LHCN-M2 (cell line): ENCODE measurements around the gene UGCG. TPM values are rescaled to one million over a fixed set of nuclear protein-coding genes. Genes with fewer than 3 reads are reported as not detected.
"Not testable (repeated sequence)": the region's sequence is repeated elsewhere in the genome, so short reads cannot be mapped to it uniquely, and the experiment has no call there.

Experiments
- DNase-seq: peaks from one replicate; pipeline ENCODE4 v3.0.0-alpha.2; 2012; ENCODE audit warnings: low read depth
- polyA plus RNA-seq: library from polyadenylated mRNA; unstranded; fragments of >200 nt; gene quantifications from one replicate; pipeline ENCODE4 v1.2.1, GENCODE V29; 2012; ENCODE audit warnings: missing spikeins
- total RNA-seq: library from RNA; depleted of rRNA; stranded (reverse); fragments of >200 nt; gene quantifications from 2 replicates; pipeline ENCODE4 v1.2.3, GENCODE V29; 2014; rRNA removed

UGCG gene
- total RNA-seq = 161 and 172 TPM in 2 replicates
- 66.9 TPM for polyA plus RNA-seq

GRCh38 chr9:111895996-111896941 lies at the start of gene UGCG:
UGCG (plus strand) TSS chr9:111896814; CDS start chr9:111897216, 402 bp downstream.
- peak; percentile 92 for DNase-seq

- DNase-seq = peak; percentile 44
These were observed 45.1 kb upstream of the UGCG start for GRCh38 chr9:111851553-111851952.

GRCh38 chr9:111852291-111852690 lies 44.3 kb upstream of the UGCG start:
- DNase-seq = no peak

- DNase-seq = no peak
These were observed 43.2 kb upstream of the UGCG start for GRCh38 chr9:111853450-111853827.

GRCh38 chr9:111854799-111855198 lies 41.8 kb upstream of the UGCG start:
- no peak for DNase-seq

- peak; percentile 64 for DNase-seq
These were observed 38.9 kb upstream of the UGCG start for GRCh38 chr9:111857555-111858211.

GRCh38 chr9:111860443-111860842 lies 36.2 kb upstream of the UGCG start:
- DNase-seq = no peak

- no peak for DNase-seq
These were observed 33.0 kb upstream of the UGCG start for GRCh38 chr9:111863636-111864035.

- peak; percentile 69 for DNase-seq
These were observed 29.6 kb upstream of the UGCG start for GRCh38 chr9:111866976-111867375.

- DNase-seq = no peak
These were observed 28.1 kb upstream of the UGCG start for GRCh38 chr9:111868475-111868874.

GRCh38 chr9:111870774-111871498 lies 25.7 kb upstream of the UGCG start:
- no peak for DNase-seq

- DNase-seq = no peak
These were observed 25.1 kb upstream of the UGCG start for GRCh38 chr9:111871499-111871855.

- no peak for DNase-seq
These were observed 23.7 kb upstream of the UGCG start for GRCh38 chr9:111872886-111873285.

- DNase-seq = no peak
These were observed 22.7 kb upstream of the UGCG start for GRCh38 chr9:111873901-111874300.

GRCh38 chr9:111874500-111874899 lies 22.1 kb upstream of the UGCG start:
- DNase-seq = no peak

GRCh38 chr9:111875291-111875690 lies 21.3 kb upstream of the UGCG start:
- DNase-seq = not testable (repeated sequence)

GRCh38 chr9:111875691-111876090 lies 20.9 kb upstream of the UGCG start:
- DNase-seq = not testable (repeated sequence)

GRCh38 chr9:111876179-111876578 lies 20.4 kb upstream of the UGCG start:
- DNase-seq = no peak

GRCh38 chr9:111877420-111877819 lies 19.2 kb upstream of the UGCG start:
- DNase-seq = no peak

GRCh38 chr9:111878946-111879345 lies 17.7 kb upstream of the UGCG start:
- DNase-seq = no peak

- no peak for DNase-seq
These were observed 9.5 kb upstream of the UGCG start for GRCh38 chr9:111886983-111887718.
